ENCODE data around the gene C12orf57. TPM values are rescaled to one million over a fixed set of nuclear protein-coding genes. Genes with fewer than 3 reads are reported as not detected.

C12orf57 gene
- total and polyA plus RNA-seq, 9 of the 15 experiments (the other 6 are each of a cell fraction or from before 2014, with no cell fraction given) = 26.7 to 191 (median 107) TPM

DNA sequence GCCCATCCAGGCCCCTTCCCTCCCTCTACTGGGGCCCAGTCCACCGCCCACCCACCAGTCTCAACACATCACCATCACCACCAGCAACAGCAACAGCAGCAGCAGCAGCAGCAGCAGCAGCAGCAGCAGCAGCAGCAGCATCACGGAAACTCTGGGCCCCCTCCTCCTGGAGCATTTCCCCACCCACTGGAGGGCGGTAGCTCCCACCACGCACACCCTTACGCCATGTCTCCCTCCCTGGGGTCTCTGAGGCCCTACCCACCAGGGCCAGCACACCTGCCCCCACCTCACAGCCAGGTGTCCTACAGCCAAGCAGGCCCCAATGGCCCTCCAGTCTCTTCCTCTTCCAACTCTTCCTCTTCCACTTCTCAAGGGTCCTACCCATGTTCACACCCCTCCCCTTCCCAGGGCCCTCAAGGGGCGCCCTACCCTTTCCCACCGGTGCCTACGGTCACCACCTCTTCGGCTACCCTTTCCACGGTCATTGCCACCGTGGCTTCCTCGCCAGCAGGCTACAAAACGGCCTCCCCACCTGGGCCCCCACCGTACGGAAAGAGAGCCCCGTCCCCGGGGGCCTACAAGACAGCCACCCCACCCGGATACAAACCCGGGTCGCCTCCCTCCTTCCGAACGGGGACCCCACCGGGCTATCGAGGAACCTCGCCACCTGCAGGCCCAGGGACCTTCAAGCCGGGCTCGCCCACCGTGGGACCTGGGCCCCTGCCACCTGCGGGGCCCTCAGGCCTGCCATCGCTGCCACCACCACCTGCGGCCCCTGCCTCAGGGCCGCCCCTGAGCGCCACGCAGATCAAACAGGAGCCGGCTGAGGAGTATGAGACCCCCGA lies 7.0 kb upstream of the C12orf57 start (continued):
- TF ChIP-seq ZNF431 (CRISPR knock-in tag; IDR thresholded peaks at IDR 0.05) (no peak), THRAP3 (IDR thresholded peaks at IDR 0.05; ENCODE audit: borderline replicate concordance) (no peak), IRF9 (tag; IDR thresholded peaks at IDR 0.05) (no peak), RBFOX2 (IDR thresholded peaks at IDR 0.05; ENCODE audit: low read depth, low read length) (peak; percentile 18; the same call in 1 of the 2 replicates)

DNA sequence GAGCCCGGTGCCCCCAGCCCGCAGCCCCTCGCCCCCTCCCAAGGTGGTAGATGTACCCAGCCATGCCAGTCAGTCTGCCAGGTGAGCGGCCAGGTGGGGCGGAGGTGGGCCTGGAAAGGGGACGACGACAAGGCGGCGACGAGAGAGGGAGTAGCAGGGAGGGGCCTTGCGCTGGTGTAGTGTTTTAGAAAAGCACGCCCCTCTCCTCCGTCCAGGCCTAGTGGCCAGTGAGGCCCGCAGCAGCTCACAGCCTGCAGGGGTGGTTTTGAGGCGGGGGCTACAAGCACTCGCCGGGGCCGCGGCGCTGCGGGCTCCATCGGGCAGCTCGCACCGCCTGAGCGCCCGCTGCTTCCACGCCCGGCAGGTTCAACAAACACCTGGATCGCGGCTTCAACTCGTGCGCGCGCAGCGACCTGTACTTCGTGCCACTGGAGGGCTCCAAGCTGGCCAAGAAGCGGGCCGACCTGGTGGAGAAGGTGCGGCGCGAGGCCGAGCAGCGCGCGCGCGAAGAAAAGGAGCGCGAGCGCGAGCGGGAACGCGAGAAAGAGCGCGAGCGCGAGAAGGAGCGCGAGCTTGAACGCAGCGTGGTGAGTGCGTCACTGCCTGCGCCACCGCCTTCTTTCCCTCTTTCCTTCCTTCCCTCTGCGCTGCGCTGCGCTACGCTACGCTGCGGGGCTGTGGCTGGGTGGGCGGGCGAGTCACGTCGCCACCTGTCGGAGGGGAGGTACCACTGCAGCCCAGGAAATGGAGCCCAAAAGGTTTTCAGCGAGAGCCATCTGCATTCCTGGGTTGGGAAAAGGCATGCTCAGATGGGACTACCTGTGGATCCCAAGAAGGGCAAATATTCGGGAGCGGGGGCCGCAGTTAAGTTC lies 6.1 kb upstream of the C12orf57 start:
- H3K4me1 ChIP-seq (replicated peaks in 1 of 2; ENCODE audit: control insufficient read depth in 2 of 2, insufficient read depth in 2 of 2, low read length in 2 of 2) = peaks cover 10 to 55% of the 10 kb centered on the region in 2 experiments; a peak in 4 of 5 replicates
- peak overlapping the region; percentile 82 for H3K4me2 ChIP-seq (ENCODE audit: insufficient read depth, low read length)
- ChIA-PET POLR2A (interaction anchor here (0.5 to 2.8 kb wide), 13 partner anchors 8 to 404 kb away, joined by 3 to 18 read pairs (median 3); partner anchors contain the start of genes ATN1 and SPSB2), CTCF (ENCODE audit: low intra/inter-chr PET ratio) (interaction anchor here (0.9 kb wide), 1 partner anchor 81 kb away, joined by 3 read pairs; the partner anchor contains the start of gene LPCAT3)
- peak; percentile 95 for ATAC-seq
- H3K27me3 ChIP-seq (ENCODE audit: control insufficient read depth in 2 of 2, insufficient read depth in 2 of 2, low read length in 2 of 2) = no peaks in the 10 kb centered on the region
- in situ Hi-C loops (cut with MboI) (no loop called here), intact Hi-C loops (cut with micrococcal nuclease) (no loop called here)
- WGBS (ENCODE audit: insufficient coverage, low coverage, missing lambda C conversion rate) = 10% methylated on average over 49 of the region's 80 CpGs
- peak overlapping the region; percentile 79 for H2AFZ ChIP-seq (ENCODE audit: low read depth, low read length)
- H4K20me1 ChIP-seq (replicated peaks; ENCODE audit: control insufficient read depth, insufficient read depth, low read length) = no peaks in the 10 kb centered on the region
- H3K9ac ChIP-seq (ENCODE audit: insufficient read depth in 1 of 2, low read depth in 2 of 2, low read length in 2 of 2) = peak overlapping the region; percentile 84 to 97
- peak; percentile 97 for FAIRE-seq
- peak overlapping the region; percentile 92 for H3K27ac ChIP-seq (ENCODE audit: extremely low read depth, low read depth, low read length)
- DNase-seq (ENCODE audit: extremely low read depth in 1 of 4, low spot score in 3 of 4) = peak; percentile 61 to 95 (median 72)
- no TSS peak for BruUV-seq (replicated peaks)
- H3K4me3 ChIP-seq = peak overlapping the region; percentile 44
- H3K9me3 ChIP-seq (replicated peaks; ENCODE audit: control insufficient read depth, insufficient read depth, low read depth, low read length) = no peaks in the 10 kb centered on the region
- H3K79me2 ChIP-seq (ENCODE audit: control insufficient read depth, insufficient read depth, low read length) = peaks cover 10% of the 10 kb centered on the region
- peaks cover 77% of the 10 kb centered on the region; the same call in 2 of the 3 replicates for H3K36me3 ChIP-seq (ENCODE audit: control insufficient read depth, insufficient read depth, low read length)
- H3K9me1 ChIP-seq (ENCODE audit: control insufficient read depth, insufficient read depth, low read length) = no peaks in the 10 kb centered on the region
- TF ChIP-seq CC2D1A (IDR thresholded peaks at IDR 0.05) (0 out of 2 replicates have a peak, but pooled peaks have one; percentile 18), C11orf30 (IDR thresholded peaks at IDR 0.05; ENCODE audit: low read depth) (peak; percentile 88), RBFOX2 (IDR thresholded peaks at IDR 0.05; ENCODE audit: low read depth, low read length) (peak; percentile 91), ZSCAN29 (IDR thresholded peaks at IDR 0.05) (no peak), HCFC1 (IDR thresholded peaks at IDR 0.05; ENCODE audit: low read depth, low read length) (peak; percentile 84), TOE1 (IDR thresholded peaks at IDR 0.05; ENCODE audit: borderline replicate concordance) (peak; percentile 66; the same call in 1 of the 2 replicates), TOE1 (CRISPR knock-in tag; IDR thresholded peaks at IDR 0.05; ENCODE audit: borderline replicate concordance, low read depth) (0 out of 2 replicates have a peak, but pooled peaks have one; percentile 42), MIER1 (IDR thresholded peaks at IDR 0.05; ENCODE audit: low read depth) (no peak), TRIM28 (IDR thresholded peaks at IDR 0.05) (no peak), IRF9 (tag; IDR thresholded peaks at IDR 0.05) (no peak), HEY1 (CRISPR knock-in tag; IDR thresholded peaks at IDR 0.05; ENCODE audit: borderline replicate concordance) (no peak)
- TF ChIP-seq, protein P1, sequence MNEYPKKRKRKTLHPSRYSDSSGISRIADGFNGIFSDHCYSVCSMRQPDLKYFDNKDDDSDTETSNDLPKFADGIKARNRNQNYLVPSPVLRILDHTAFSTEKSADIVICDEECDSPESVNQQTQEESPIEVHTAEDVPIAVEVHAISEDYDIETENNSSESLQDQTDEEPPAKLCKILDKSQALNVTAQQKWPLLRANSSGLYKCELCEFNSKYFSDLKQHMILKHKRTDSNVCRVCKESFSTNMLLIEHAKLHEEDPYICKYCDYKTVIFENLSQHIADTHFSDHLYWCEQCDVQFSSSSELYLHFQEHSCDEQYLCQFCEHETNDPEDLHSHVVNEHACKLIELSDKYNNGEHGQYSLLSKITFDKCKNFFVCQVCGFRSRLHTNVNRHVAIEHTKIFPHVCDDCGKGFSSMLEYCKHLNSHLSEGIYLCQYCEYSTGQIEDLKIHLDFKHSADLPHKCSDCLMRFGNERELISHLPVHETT (CRISPR knock-in tag; conservative IDR thresholded peaks at IDR 0.05 in 1 of 2, IDR thresholded peaks at IDR 0.05 in 1 of 2) = peak in 1 of 2 experiments; percentile 80; a peak in 2 of 4 replicates
